Measurements from ENCODE around the gene IL20RA.
"Not testable (repeated sequence)": the region's sequence is repeated elsewhere in the genome, so short reads cannot be mapped to it uniquely, and the experiment has no call there.

Gene IL20RA

DNA sequence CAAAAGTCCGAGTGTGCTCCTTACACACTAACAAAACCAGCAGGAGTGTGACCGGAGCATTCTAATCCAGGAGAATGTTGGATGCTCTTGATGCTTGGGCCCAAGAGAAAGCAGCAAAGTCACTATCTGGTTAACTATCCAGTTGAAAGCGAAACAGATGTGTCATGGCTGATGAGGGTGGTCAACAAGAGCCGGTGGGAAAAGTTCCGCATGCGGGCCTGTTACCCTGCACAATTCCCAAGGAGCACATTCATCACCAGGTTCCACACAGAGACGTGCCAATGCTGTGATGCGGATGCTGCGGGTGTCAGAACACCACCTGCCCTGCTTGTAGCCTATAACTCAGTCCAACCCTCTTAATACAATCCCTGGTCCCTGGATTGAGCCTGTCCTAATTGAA lies 38.7 kb downstream of the IL20RA start:
- no peak for DNase-seq (ENCODE audit: low spot score)

DNA sequence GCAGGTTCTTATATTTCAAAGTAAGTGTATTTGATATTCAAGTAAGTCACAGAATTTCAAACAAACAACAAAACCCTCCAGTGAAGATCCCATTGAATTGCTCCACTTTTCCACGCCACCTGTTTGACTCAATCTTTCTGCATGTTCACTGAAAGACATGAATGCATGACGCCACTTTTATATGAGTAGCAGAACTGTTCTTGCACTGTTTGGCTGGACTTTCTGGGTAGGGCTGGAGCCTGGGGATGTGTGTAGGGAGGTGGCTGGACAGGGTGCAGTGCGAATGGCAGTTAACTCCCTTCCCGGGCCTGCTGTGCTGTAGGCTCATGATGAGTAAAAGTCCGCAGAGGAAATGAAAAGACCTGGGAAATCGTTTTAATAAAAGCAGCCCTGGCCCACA lies 39.7 kb downstream of the IL20RA start:
- no peak for DNase-seq (ENCODE audit: low spot score)

DNA sequence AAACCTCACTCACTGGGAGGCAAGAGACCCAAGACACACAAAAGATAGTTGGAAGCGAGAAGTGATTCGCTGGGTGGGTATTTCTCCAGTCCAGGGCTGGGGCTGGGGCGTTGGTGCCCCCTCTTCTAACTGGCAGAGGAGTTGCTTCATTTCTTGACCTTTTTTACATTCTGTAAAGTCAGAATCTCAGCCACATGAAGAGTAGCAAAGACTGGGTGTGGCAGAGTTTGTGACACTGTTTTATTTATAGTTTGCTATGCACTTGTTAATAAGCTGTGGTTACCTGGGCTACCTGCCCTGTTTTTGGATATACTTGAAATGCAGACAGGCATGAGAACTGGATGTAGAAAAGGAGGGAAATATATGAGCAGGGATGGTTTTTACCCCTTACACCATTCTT lies 42.3 kb downstream of the IL20RA start:
- DNase-seq (ENCODE audit: low spot score): no peak

DNA sequence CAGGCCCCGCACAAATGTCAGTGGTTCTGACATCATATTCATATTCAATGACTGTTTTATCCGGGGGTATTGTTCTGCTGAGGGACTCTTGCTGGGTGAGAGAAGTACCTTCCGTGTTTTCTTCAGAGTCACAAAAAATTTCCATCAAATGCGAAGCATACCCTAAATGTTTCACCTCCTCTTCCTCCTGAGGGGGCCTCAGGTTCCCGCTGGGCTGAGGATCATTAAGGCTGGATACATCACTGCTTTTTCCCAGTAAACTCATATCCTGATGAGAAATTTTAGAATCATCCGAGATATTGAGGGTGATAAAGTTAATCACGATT lies 42.8 kb downstream of the IL20RA start:
- DNase-seq (ENCODE audit: low spot score): no peak

DNA sequence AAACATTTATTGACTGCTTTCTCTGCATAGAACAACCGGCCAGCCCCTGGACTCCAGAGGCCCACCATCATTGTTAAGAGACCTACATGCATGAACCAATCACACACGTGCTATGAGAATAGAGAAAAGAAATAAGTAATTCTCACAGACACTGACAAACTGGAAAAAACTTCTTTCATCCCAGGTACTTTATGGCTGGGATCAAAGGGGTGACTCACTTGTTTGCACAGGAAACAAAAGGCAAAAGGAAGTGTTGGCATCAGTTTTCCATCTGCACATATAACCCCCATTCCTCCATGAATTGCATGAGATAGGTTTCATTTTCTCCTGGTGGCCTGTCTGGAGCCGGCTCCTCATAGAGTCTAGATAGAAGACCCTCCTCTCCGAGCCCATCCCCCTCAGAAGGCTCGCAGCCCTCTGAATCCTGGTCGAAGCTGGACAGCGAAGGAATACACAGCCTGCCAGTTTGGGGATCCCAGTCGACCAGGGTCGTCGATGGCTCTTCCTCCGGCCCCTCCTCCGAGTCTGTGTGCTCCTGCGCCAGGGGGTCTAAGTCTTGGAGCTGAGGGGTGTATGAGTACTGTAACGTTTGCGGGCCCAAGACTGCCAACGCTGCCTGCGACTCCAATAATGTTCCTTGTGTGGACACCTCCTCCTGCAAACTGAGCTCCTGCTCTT lies 43.3 kb downstream of the IL20RA start:
- DNase-seq (ENCODE audit: low spot score): no peak

DNA sequence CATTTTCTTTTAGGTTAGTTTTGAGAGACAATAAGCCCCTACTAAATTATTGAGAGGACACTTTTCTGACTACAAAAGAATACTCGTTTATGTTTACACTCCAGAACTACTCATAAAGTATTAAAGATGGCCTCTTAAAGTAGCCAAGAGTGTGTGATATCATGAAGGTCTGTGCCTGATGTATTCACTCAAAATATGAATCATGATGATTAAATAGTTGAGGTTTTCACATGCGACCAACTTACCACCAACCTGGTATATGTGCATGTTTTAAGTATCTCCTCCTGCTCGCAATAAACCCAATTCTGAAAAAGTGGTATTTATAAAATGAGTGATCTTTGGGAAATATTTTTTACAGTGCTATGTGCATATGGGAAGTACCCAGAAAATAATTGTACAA lies 43.9 kb downstream of the IL20RA start:
- no peak for DNase-seq (ENCODE audit: low spot score)

DNA sequence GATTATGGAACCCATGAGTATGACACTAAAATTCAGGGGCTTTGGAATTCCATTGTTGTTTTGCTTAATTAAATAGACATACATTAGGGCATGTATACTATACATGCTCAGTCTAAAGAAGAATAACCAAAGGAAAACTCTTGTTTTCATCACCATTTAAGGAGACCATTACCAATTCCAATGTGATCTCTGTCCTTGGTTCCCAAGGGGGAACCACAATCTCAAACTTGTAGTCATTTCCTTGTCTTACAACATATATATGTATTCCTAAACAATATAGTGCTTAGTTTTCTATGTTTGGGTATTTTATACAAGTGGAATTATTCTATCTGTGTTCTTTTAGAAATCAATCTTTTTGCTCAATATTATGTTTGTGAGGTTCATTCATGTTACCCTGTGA lies 49.2 kb downstream of the IL20RA start:
- DNase-seq (ENCODE audit: low spot score): no peak

DNA sequence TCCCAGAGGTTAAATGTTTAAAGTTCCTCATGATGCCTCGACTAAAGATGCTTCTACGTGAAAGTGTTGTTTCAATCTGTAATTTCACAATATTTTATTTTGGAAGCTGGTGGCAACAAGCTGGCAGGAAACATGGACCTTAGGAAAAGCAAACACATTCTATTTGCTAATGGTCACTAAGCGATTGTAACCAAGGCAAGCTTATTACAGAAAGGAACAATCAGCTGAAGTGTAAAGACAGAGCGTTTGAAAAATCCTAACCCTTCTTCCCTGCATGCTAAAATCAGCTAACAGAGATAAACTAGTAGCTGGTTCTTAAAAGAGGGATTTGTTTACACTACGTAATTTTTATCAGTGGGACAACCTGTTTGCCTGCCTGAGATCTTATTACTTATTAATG lies 50.0 kb downstream of the IL20RA start:
- no peak for DNase-seq (ENCODE audit: low spot score)

DNA sequence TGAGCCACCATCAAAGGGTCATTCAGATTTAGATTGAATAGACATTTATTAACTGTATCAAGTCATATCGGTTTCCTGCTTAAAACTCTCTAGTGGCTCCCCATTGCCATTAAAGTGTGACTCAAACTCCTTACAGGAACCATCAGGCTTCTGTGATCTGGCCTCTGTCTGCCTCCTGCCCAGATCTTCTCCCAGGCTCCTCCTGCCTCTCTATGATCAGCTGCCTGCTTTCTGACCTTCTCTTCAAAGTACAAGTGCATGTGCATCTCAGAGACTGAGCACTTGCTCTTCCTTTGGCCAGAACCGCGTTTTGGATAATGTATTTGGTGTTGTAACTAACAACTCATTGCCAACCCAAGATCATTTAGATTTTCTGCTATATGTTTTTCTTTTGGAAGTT lies 52.7 kb downstream of the IL20RA start:
- DNase-seq (ENCODE audit: low spot score): no peak

DNA sequence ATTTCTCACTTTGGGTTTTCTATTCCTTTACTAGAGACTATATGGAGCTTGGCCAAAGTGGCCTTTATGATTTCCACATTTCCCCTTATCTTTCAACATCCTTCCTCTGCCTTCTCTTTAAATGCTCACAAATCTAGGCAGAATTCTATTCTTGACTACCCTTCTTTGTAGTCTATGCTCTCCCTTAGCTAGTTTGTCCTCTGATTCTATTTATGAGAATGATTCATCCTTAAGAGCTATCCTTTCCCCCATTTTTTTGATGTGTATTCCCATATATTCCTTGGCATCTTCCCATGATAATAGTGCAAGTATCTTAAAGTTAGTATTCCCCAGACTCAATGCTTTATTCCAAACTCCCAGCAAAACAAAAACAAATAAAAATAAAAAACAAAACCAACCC lies 53.1 kb downstream of the IL20RA start:
- no peak for DNase-seq (ENCODE audit: low spot score)

DNA sequence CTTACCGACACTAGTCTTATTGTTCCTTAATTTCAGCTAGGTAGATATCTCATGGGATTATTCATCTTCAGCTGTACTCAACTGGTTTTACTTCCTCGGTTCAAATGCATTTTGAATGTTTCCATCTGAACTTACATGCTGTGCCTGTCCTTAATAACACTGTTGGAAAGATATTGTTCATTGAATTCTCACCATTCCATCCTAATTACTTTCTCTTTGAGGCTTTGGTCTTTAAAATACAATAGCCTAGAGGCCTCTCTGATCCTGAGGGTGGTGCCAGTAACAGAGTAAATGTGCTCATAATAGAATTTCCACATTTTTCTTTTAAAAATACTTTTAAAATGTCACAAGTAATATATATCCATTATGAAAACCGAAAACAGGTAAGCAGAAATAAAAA lies 54.0 kb downstream of the IL20RA start:
- DNase-seq (ENCODE audit: low spot score): no peak

DNA sequence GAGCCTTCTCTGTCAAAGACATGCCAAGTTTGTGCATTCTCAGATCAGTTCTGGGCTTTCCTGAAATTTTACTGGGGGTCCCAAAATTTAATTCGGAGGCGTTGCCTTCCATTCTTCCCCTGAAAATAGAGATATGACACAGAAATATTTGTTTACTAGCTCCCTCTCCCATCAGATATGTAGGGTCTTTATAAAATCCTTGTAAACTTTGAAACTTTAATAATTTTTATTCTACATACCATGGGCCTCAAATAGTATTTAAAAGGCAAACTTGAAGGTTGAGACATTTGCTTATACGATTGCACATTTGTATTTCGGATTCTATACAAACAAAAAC lies 54.6 kb downstream of the IL20RA start:
- no peak for DNase-seq (ENCODE audit: low spot score)

DNA sequence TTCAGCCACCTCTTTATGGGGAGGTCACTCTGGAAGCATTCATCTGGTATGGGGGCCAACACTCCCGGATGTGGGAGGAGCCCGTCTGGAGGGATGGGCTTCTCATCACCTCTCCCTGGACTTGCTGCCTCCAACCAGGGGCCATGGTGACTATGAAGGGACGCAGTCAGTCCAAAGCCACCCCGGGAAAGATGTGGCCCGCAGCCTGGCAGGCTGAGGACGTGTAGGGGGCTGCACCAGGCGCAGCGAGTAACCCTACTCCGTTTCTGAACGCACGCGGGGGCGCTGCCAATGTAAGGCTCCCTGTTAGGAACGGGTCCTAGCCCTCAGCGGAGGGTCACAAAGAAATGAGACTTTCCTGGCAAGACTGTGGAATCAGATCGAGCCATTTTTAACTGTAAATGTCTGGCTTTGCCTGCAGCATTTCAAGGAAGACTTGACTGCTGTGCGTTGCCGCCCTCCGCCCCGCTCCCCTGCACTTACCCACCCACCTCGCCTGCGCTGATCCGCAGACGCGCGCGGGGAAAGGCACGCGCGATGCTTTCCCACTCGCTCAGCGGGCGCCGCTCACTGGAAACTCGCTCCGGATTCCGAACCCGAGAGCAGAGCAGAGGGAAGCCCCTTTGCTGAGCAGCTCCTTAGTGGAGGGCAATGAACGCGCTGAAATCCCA lies 55.1 kb downstream of the IL20RA start:
- no peak for DNase-seq (ENCODE audit: low spot score)

DNA sequence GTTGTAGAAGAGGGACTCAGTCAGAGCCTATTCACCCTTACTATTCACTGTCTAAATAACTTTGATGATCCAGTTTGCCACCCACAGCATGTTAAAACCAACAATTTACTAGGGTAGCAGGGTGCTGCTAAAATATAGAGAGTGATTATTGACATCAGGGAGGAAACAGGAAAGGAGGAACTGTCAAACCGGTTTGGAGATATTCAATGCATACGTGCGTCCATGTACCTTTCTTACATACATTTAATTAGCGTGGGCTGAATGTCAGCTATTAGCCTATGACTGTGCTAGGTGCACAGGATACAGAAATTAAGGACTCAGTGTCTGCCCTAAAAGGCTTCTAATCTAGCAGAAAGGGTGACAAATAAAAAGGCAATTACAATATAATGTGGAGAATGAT lies 57.2 kb downstream of the IL20RA start:
- no peak for DNase-seq (ENCODE audit: low spot score)

DNA sequence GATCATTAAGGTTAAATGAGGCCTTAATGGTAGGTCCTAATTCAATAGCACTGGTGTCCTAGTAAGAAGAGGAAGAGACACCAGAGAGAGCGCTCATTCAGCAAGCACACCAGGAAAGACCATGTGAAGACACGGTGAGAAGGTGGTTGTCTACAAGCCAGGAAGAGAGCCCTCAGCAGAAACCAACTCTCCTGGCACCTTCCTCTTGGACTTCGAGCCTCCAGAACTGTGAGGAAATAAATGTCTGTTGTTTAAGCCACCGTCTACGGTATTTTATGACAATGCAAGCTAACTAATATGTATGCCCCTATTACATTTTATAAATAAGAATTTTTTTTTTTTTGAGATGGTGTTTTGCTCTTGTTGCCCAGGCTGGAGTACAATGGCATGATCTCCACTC lies 59.3 kb downstream of the IL20RA start:
- DNase-seq (ENCODE audit: low spot score): no peak

DNA sequence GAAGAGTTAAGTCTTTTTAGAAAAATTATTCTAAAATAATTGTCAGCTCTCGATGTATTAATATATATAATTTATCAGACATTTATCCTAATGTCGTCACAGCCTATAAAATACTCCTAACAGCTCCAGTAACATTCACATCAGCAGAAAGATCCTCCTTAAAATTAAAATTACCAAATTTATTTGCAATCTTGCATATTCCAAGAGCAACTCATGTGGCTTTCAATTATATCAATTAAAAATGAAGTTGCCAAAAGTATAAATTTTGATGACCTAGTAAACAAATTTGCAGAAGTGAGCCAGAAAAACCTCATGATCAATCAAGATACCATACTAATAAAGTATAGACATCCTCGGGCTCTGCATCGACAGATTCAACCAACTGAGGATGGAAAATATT lies 60.2 kb downstream of the IL20RA start:
- DNase-seq (ENCODE audit: low spot score): no peak

DNA sequence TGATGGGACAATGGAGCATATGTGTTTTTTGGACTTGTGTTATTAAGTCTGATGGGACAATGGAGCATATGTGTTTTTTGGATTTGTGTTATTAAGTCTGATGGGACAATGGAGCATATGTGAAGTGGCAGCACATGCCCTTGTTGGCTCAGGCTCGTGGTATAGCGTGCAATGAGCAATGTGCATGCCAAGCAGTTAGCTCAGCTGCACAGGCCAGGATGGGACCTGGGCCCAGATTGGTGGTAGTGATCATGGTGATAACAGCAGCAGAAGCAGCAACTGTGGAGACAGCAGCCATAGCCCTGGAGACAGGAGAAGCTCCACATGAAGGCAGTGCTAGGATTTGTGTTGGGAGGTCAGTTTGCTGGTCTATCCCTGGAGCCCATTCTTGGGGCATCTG lies 61.1 kb downstream of the IL20RA start:
- DNase-seq (ENCODE audit: low spot score): no peak

DNA sequence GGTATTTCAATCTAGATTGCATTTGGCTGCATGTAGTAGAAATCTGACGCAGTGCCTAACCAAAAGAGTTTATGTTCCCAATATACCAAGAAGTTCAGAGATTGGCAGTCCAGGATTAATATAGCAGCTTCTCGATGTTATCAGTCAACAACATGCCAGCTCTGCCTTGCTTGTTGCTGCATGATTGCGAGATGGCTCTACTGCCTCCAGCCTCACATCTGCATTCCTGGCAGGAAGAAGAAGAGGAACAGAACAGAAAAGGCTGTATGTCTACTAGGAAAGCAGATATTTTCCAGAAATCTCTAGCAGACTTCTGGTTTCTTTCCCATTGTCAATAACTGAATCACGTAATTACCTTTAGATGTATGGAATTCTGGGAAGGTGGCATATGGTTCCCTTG lies 61.8 kb downstream of the IL20RA start:
- no peak for DNase-seq (ENCODE audit: low spot score)

DNA sequence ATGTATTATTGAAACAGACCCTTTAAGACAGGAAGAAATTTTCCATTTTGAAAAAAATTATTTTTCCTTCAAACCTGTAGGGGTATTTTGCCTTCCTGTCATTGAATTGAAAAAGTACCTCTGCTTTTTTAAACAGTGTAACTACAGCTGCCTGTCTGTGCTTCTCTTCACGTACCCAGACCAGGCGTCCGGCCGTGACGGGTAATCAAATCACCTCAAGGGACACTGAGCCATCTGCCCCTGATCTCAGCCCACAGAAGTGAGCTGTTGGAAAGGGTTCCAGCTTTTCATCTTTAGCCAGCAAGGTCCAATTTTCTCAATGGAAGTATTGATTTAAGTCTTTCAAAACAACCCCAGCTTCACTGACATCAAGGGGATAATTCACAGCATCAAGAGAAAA lies 64.7 kb downstream of the IL20RA start:
- DNase-seq (ENCODE audit: low spot score): no peak

DNA sequence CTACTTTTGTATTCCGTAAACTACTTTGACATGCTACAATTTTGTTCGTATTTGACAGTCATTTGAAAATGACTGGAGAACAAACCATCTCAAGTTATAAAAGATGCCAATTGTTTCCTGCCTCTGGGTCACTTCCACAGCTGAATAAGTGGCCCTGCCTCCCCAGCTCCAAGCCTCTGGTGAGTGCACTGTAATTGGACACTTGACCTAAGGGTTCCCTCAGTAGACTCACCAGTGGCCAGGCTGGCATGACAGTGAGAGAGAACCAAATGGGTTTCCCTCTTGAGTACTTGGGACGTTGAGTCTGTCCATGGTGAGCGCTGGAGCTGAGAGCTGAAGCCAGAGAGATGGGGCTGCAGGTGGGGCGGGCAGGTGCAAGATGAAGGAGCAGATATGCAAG lies 65.6 kb downstream of the IL20RA start:
- DNase-seq (ENCODE audit: low spot score): no peak

DNA sequence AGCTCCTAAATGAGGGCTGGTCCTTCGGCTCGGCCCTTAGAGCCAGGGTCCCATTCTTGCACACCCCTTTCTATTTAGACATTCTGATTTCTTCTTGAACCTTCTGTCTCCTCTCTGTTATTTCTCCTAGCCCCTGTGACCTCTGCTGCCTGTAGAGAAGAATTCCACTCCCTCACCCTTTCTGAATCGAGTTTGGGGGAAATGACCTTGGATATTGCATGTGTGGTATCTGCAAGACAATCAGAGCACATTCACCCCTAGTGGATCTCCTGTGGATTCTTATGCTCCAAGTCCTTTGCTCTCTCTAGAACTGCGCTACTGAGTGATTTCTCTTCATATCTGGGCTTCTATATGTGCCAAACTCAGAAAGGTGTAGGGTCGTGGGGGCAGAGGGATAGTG lies 67.7 kb downstream of the IL20RA start:
- DNase-seq (ENCODE audit: low spot score): no peak

DNA sequence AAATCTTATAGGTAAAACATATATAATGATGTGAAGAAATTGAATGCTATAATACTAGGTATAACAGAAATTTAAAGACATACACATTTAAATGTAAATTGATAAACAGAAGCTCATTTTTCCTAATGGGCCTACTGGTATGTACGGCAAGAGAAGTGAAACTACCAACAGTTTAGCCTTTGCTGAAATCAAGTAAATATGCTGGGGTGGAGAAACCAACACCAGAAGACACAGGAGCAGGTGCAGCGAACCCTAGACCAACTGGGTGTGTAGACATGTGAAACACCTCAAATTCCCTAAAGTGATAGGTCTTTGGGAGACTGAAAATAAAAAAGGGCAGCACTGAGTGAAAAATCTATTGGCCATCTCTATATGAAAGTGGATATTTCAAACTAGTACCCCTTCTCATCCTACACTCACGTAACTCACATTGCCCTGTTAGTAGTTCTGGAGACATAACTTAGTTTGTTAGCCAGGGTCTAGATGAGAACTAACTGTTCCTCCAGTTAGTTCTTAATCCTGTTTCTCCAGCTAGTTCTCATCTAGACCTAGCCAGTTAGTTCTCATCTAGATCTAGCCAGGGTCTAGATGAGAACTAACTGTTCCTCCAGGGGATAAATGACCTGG lies 69.6 kb downstream of the IL20RA start:
- no peak for DNase-seq (ENCODE audit: low spot score)

DNA sequence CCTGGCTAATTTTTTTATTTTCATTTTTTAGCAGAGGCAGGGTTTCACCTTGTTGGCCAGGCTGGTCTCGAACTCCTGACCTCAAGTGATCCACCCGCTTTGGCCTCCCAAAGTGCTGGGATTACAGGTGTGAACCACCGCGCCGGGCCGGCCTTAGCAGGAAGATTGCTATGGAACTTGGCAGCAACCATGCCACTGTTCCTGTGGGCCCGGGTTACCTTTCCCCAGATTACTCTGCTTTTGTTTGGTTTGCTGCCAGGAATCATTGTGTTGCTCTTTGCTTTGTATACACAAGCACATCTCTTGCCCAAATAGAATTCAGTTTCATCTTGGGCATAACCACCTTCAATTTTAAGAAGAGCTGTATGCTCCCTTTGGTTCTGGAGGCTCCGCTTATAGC lies 71.0 kb downstream of the IL20RA start:
- DNase-seq (ENCODE audit: low spot score): not testable (repeated sequence)

DNA sequence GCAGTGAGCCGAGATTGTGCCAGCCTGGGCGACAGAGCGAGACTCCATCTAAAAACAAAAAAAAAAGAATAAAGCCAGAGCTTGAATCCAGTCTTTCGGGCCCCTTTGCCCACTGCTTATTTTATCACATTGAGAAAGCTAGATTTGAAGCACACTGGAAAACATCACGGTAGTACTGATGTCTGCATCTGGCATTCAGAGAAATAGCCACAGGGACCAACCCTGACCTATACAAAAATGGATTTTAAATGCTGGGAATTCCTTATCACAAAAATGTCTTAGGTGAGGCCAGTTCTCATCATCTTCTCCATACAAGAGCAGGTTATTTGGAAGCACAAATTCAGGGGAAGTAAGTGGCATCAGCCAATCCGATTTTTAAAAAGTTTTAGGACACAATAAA lies 73.2 kb downstream of the IL20RA start:
- DNase-seq (ENCODE audit: low spot score): no peak
